ENCODE measurements around the gene USO1.
A peak's percentile ranks its signal among the peaks of the same experiment; 100 is the strongest.

USO1 gene

DNA sequence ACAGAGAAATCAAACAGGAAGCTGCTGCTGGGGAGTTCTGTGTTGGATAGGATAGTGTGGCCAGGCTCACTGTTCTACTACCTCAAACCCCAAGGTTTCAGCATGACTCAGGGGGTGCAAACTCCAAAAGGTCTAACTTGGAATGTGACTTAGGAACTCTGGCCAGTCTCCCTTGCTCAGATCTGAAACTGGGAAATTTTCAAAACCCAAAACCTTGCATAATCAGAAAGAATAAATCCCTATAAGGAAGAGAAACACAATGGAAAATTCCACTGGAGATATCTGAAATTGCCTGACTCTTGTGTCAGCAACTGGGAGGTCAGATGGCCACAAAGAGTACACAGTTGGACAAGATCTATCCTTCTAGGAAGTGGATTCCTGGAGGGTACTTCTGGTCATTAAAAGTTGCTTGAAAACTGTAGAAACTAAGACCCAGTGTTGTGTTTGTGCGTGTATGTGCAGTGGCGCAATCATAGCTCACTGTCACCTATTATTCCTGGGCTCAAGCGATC is 119.8 kb downstream of the USO1 start:
- DNase-seq: no peak

DNA sequence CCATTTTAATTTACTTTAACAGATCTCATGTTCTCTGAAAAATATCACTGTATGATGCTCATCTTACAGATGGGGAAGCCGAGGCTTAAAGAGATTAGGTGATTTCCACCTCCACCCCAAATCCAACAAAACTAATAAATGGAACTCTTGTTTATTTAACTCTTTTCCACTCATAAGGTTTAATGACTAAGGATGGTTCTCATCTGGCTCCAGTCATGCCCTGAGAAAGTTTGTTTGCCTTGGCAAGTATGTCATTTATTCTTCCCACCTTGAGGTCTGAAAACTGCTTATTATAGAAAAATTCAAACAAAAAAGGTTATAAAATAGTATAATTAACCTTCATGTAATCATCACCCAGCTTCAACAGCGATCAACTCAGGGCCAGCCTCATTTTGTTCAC is 121.6 kb downstream of the USO1 start:
- DNase-seq: no peak

DNA sequence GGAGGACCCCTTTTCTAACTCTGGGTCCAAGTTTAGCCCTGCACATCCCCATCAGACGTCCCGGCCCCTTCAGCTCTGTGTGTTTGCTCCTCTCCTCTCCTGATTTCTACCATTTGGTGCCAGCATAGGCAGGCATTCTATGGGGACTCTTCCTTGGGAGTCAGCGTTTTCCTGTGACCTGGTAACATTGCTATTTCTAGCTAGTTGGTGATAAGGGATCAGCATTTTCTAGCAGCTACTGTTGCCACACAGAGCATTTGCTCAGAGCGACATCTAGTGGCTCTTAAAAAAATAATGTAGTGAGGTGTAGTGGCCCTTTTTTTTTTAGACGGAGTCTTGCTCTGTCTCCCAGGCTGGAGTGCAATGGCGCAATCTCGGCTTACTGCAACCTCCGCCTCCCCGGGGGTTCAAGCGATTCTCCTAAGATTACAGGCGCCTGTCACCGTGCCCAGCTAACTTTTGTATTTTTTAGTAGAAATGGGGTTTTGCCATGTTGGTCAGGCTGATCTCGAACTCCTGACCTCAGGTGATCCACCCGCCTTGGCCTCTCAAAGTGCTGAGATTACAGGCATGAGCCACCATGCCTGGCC is 123.9 kb downstream of the USO1 start:
- DNase-seq: peak; percentile 45

DNA sequence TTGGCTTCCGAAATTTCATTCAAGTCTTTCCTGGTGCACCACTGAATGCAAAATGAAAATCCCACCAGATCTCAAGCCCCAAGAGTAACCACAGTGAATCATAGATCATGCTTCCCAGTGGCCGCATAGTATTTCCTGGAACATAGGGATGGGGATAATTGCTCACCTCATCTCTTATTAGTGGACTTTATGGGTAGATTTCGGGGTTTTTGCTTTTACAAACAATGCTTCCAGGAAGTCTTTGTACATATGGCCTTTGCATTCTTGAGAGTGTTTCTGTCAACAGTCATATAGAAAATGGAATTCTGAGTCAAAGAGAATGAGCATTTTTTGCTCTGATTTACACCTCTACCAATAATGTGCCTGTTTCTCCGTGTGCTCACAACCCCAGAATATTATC is 124.5 kb downstream of the USO1 start:
- DNase-seq: no peak

DNA sequence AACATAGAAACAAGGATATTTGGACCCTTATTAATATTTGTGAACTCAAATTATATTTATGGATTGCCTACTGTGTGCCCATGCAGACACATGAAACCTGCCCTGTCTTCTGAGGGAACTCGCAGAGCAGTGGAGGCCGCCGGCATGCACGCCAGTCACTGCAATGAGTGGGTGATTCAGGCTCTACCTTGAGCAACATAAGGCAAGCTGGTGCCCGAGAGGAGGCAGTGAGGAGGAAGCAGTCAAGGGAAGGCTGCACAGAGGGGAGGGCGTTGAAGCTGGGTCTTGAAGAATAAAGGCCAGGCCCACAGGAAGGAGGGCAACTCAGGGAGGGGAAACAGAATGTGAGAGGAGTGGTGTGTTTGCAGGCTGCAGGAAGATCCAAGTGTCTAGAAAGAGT is 125.1 kb downstream of the USO1 start:
- no peak for DNase-seq

DNA sequence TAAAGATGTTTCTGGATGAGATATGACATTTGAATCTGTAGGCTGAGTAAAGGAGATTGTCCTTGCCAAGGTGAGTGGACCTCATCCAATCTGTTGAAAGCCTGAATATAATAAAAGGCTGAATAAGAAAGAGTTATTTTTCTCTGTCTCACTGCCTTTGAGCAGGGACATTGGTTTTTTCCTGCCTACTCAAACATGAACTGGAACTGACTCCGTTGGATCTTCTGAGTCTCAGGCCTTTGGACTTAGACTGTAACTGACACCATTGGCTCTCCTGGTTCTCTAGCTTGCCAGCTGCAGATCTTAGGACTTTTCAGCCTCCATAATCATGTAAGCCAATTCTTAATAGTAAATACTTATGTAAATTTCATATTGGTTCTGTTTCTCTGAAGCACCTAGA is 134.3 kb downstream of the USO1 start:
- DNase-seq: no peak

DNA sequence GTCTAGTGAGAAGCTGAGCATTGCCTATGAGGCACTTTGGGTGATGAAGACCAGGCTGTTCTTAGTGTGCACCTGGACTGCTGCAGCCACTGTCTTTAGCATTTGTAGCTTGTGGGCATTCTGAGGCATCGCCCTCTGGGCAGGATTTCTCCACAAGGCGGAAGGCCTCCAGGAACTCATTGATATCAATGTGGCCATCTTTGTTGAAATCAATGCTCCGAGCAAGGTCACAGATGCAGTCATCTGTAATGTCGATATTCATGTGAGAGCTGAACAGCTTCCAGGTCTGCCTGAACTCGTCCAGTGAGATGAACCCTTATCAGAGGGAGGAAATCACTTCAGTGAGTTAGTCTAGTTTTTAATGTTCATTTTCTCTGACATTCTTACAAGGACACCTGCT is 136.2 kb downstream of the USO1 start:
- DNase-seq: no peak
